Osteocyte (in vitro differentiated cells): ENCODE results near the gene ABCA3. TPM values are rescaled to one million over a fixed set of nuclear protein-coding genes. Genes with fewer than 3 reads are reported as not detected.
"Not testable (repeated sequence)": the region's sequence is repeated elsewhere in the genome, so short reads cannot be mapped to it uniquely, and the experiment has no call there.

Source experiments
- DNase-seq: peaks from one replicate; pipeline ENCODE4 v3.0.0; 2021; ENCODE audit warnings: mixed read lengths; ENCODE audit not compliant: unreplicated experiment; ENCODE audit errors: extremely low spot score
- H3K27ac Mint-ChIP-seq: one replicate; pipeline ENCODE4 v1.8.0; 2021; ENCODE audit warnings: mild to moderate bottlenecking, mixed read lengths; ENCODE audit not compliant: unreplicated experiment
- H3K27me3 Mint-ChIP-seq: one replicate; pipeline ENCODE4 v1.8.0; 2021; ENCODE audit warnings: mixed read lengths; ENCODE audit not compliant: unreplicated experiment
- H3K36me3 Mint-ChIP-seq: one replicate; pipeline ENCODE4 v1.8.0; 2021; ENCODE audit warnings: mixed read lengths; ENCODE audit not compliant: unreplicated experiment
- H3K4me1 Mint-ChIP-seq: one replicate; pipeline ENCODE4 v1.8.0; 2021; ENCODE audit warnings: mixed read lengths; ENCODE audit not compliant: unreplicated experiment
- H3K4me3 Mint-ChIP-seq: one replicate; pipeline ENCODE4 v1.8.0; 2021; ENCODE audit warnings: mild to moderate bottlenecking, moderate library complexity, mixed read lengths; ENCODE audit not compliant: unreplicated experiment
- H3K9me3 Mint-ChIP-seq: one replicate; pipeline ENCODE4 v1.8.0; 2021; ENCODE audit warnings: mixed read lengths; ENCODE audit not compliant: unreplicated experiment
- total RNA-seq: library from RNA; stranded (reverse); gene quantifications from 2 replicates; pipeline ENCODE4 v1.2.1, GENCODE V29; 2021
- TF ChIP-seq, protein P1 (sequence below): fragments of 200-600 bp; sonication (generic); IDR thresholded peaks from 2 replicates; pipeline ENCODE4 v1.5.0; 2021; ENCODE audit warnings: antibody characterized with exemption, mild to moderate bottlenecking, moderate library complexity

The ABCA3 gene
- total RNA-seq, 1 donor from 2014 or later, result 20.4 TPM

DNA sequence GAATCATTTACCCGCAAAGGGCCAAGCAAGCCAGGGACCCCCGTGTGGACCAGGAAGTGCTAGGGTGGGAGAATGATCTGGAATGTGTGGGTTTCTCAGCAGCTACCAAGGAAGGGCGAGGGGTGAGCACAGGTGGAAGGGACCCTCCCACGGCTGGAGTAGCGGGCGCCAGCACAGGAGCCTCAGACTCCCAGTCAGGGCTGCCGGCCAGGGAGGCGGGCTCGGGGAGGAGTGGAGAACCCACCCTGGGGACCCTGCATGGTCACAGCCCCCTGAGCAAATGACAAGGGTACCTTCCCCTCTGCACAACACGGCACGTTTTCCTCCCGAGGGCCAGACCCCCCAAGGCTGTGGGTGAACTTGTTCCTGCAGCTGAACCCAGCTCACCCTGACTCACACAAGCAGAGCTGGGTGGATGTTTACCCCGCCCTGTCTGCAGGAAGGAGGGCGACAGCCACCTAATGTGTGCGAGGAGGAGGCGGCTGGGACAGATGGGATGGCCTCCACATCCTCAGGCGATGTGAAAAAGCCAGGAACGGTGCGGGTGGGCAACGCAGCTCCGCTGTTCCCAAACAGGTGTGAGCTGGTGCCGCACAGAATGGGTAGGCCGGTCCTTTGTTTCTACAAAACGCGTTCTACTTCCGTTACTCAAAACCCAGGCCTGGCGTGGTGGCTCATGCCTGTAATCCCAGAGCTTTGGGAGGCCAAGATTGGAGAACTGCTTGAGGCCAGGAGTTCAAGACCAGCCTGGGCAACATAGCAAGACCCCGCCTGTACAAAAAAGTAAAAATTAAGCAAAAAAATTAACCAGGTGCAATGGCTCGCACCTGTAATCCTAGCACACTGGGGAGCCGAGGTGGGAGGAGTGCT lies 95.4 kb downstream of the ABCA3 start:
- H3K4me1 Mint-ChIP-seq, result peaks cover 3% of the 10 kb centered on the region
- no peaks in the 10 kb centered on the region for H3K27me3 Mint-ChIP-seq
- no peak for DNase-seq
- no peak overlapping the region for H3K27ac Mint-ChIP-seq
- H3K9me3 Mint-ChIP-seq, result no peaks in the 10 kb centered on the region
- peaks cover 14% of the 10 kb centered on the region for H3K36me3 Mint-ChIP-seq
- TF ChIP-seq, protein P1, sequence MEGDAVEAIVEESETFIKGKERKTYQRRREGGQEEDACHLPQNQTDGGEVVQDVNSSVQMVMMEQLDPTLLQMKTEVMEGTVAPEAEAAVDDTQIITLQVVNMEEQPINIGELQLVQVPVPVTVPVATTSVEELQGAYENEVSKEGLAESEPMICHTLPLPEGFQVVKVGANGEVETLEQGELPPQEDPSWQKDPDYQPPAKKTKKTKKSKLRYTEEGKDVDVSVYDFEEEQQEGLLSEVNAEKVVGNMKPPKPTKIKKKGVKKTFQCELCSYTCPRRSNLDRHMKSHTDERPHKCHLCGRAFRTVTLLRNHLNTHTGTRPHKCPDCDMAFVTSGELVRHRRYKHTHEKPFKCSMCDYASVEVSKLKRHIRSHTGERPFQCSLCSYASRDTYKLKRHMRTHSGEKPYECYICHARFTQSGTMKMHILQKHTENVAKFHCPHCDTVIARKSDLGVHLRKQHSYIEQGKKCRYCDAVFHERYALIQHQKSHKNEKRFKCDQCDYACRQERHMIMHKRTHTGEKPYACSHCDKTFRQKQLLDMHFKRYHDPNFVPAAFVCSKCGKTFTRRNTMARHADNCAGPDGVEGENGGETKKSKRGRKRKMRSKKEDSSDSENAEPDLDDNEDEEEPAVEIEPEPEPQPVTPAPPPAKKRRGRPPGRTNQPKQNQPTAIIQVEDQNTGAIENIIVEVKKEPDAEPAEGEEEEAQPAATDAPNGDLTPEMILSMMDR, result no peak
- H3K4me3 Mint-ChIP-seq, result no peak overlapping the region

DNA sequence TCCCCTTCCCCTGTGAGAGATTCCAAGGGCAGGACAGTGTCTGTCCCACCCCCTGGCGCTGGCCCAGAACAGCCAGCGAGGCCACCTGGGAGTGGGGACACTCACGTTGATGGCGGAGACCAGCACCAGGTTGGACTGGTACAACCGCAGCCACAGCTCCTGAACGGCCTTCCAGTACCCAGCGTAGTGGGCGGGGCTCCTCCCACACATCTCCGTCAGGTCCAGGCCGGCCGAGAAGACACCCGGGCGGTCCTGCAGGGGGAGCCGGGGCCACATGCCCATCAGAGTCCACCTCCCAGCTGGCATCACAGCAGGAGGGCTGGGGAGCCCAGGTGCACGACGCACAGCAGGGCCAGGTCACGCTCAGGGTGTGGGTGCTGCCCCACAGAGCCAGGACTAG lies 96.2 kb downstream of the ABCA3 start:
- no peaks in the 10 kb centered on the region for H3K9me3 Mint-ChIP-seq
- no peaks in the 10 kb centered on the region for H3K27me3 Mint-ChIP-seq
- TF ChIP-seq, protein P1, result no peak
- H3K4me3 Mint-ChIP-seq, result no peak overlapping the region
- DNase-seq, result no peak
- peaks cover 14% of the 10 kb centered on the region for H3K36me3 Mint-ChIP-seq
- no peaks in the 10 kb centered on the region for H3K4me1 Mint-ChIP-seq
- H3K27ac Mint-ChIP-seq, result no peak overlapping the region

DNA sequence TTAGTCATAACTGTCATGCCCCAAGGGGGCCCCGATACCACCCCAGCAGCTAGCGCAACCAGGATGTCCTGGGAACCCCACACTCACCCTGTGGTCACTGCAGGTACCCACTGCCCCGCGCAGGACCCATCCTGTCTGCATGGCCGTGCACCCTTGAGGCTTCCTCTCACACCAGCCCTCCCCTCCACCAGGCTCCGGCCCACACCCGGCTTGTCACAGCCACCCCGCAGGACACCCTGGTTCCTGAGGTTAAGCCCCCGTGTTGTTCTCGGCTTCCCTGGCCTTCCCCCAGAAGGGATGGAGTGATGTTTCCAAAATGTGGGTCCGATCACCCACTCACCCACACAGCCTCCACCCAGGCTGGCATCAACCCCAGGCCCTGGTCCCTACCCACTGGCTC lies 96.7 kb downstream of the ABCA3 start:
- DNase-seq, result no peak
- Mint-ChIP-seq H3K4me3 (no peak overlapping the region), H3K4me1 (no peaks in the 10 kb centered on the region), H3K36me3 (peaks cover 14% of the 10 kb centered on the region), H3K27me3 (no peaks in the 10 kb centered on the region), H3K27ac (no peak overlapping the region), H3K9me3 (no peaks in the 10 kb centered on the region)
- TF ChIP-seq, protein P1, result no peak

DNA sequence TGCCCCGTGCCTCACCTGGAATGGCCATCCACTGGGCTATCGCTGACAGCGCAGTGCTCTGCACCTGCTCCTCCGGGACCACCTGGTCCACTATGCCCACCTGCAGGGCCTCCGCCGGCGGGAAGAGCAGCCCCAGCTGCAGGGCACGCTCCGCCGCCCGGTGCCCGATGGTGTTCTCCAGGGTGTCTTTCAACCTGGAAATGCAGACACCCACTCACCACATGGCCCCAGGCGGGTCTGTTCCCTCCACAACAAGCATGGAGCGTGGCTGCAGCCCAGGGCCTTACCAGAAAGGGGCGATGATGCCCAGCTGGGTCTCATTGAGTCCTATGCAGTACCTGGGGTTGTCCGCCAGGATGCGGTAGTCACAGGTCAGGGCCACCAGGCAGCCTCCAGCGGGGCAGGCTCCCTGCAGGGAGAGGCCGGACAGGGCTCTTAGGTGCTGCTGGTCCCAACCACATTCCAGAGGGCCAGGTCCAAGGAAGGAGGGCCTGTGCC lies 97.4 kb downstream of the ABCA3 start:
- Mint-ChIP-seq H3K27ac (no peak overlapping the region), H3K4me3 (no peak overlapping the region), H3K36me3 (peaks cover 14% of the 10 kb centered on the region), H3K4me1 (no peaks in the 10 kb centered on the region), H3K9me3 (no peaks in the 10 kb centered on the region), H3K27me3 (no peaks in the 10 kb centered on the region)
- TF ChIP-seq, protein P1, result no peak
- DNase-seq, result no peak

DNA sequence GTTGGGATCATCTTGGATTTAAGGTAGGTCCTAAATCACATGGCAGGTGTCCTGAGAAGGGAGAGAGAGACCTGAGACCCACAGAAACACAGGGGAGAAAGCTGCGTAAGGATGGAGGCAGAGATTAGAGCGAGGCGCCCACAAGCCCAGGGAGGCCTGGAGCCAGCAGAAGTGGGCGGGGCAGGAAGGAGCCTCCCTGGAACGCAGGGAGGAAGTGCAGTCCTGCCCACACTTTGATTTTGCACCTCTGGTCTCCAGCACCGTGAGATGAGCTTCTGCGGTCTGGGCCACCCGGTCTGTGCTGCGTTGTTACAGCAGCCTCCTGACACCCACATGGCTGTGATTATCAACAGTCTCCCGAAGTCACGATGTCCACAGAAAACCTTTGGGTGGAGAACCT lies 97.9 kb downstream of the ABCA3 start:
- Mint-ChIP-seq H3K4me3 (no peak overlapping the region), H3K27ac (no peak overlapping the region), H3K9me3 (no peaks in the 10 kb centered on the region), H3K36me3 (peaks cover 12% of the 10 kb centered on the region), H3K4me1 (no peaks in the 10 kb centered on the region), H3K27me3 (no peaks in the 10 kb centered on the region)
- TF ChIP-seq, protein P1, result no peak
- DNase-seq, result no peak

DNA sequence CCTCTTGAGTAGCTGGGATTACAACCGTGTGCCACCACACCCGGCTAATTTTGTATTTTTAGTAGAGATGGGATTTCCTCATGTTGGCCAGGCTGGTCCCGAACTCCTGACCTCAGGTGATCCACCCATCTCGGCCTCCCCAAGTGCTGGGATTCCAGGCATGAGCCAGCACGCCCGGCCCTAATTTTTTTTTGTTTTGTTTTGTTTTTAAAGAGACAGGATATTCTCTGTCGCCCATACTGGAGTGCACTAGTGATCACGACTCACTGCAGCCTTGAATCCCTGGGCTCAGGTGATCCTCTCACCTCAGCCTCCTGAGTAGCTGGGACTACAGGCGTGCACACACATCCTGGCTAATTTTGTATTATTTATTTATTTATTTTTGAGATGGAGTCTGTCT lies 100.2 kb downstream of the ABCA3 start:
- H3K4me1 Mint-ChIP-seq, result not testable (repeated sequence)

More for the DNA sequence above, 100.2 kb downstream of the ABCA3 start:
- DNase-seq, H3K4me3 Mint-ChIP-seq, H3K36me3 Mint-ChIP-seq, H3K27me3 Mint-ChIP-seq, H3K27ac Mint-ChIP-seq, H3K9me3 Mint-ChIP-seq: not testable (repeated sequence)
